Urothelium cell line (cell line): ENCODE measurements around the gene TMED6.
A peak's percentile ranks its signal among the peaks of the same experiment; 100 is the strongest.
"Not testable (repeated sequence)": the region's sequence is repeated elsewhere in the genome, so short reads cannot be mapped to it uniquely, and the experiment has no call there.

Experiments used
- DNase-seq: peaks from one replicate; pipeline ENCODE4 v3.0.0; 2011; ENCODE audit warnings: low spot score, mixed read lengths
- FAIRE-seq: peaks from 2 replicates; lab custom pipeline; 2011; peaks lifted over from hg19 to GRCh38; lab: Jason Lieb, UNC

TMED6 gene

GRCh38 chr16:69363281-69363717, 11.7 kb upstream of the TMED6 start:
- DNase-seq (no peak), FAIRE-seq (no peak)

GRCh38 chr16:69360070-69360469, 8.5 kb upstream of the TMED6 start:
- DNase-seq, FAIRE-seq: not testable (repeated sequence)

GRCh38 chr16:69350536-69351133, 951 bp downstream of the TMED6 start:
- no peak for DNase-seq
- FAIRE-seq = no peak

- DNase-seq = no peak
- FAIRE-seq = no peak
Observed at GRCh38 chr16:69349536-69349935, 2.0 kb downstream of the TMED6 start.

GRCh38 chr16:69348222-69348621, 3.4 kb downstream of the TMED6 start:
- FAIRE-seq (no peak), DNase-seq (no peak)

- DNase-seq (no peak), FAIRE-seq (no peak)
Observed at GRCh38 chr16:69346683-69347082, 4.9 kb downstream of the TMED6 start.

- FAIRE-seq = no peak
Observed at GRCh38 chr16:69345923-69346322, 5.7 kb downstream of the TMED6 start.

GRCh38 chr16:69344171-69344570, 7.4 kb downstream of the TMED6 start:
- DNase-seq (no peak), FAIRE-seq (no peak)

More at GRCh38 chr16:69345923-69346322, 5.7 kb downstream of the TMED6 start:
- DNase-seq = no peak

- no peak for DNase-seq
- FAIRE-seq = no peak
Observed at GRCh38 chr16:69340095-69340644, 11.4 kb downstream of the TMED6 start.

GRCh38 chr16:69339289-69340094, 12.1 kb downstream of the TMED6 start, which contains the start of the genes COG8 and NIP7:
Gene COG8, minus strand, starts transcription at chr16:69339564. Its CDS starts 12 bp downstream, at chr16:69339552.
Gene NIP7, plus strand, starts transcription at chr16:69339772. Its CDS starts 58 bp downstream, at chr16:69339830.
- DNase-seq = peak; percentile 96
- FAIRE-seq = no peak

- FAIRE-seq = no peak
- DNase-seq = no peak
Observed at GRCh38 chr16:69338557-69339288, 12.9 kb downstream of the TMED6 start.

GRCh38 chr16:69334696-69335095, 16.9 kb downstream of the TMED6 start:
- DNase-seq (no peak), FAIRE-seq (no peak)

GRCh38 chr16:69330286-69331109, 21.1 kb downstream of the TMED6 start, which contains the start of gene PDF:
Gene PDF, minus strand, starts transcription at chr16:69330588. Its CDS starts 18 bp downstream, at chr16:69330570.
- peak; percentile 97 for DNase-seq
- FAIRE-seq = peak; percentile 72

- DNase-seq = peak; percentile 52
- FAIRE-seq = no peak
Observed at GRCh38 chr16:69329369-69330285, 22.0 kb downstream of the TMED6 start.

GRCh38 chr16:69328854-69329316, 22.7 kb downstream of the TMED6 start:
- FAIRE-seq (no peak), DNase-seq (no peak)

- FAIRE-seq = no peak
- DNase-seq = no peak
Observed at GRCh38 chr16:69327585-69328310, 23.8 kb downstream of the TMED6 start.

- FAIRE-seq (no peak), DNase-seq (no peak)
Observed at GRCh38 chr16:69326172-69326873, 25.3 kb downstream of the TMED6 start.

GRCh38 chr16:69325784-69326171, 25.8 kb downstream of the TMED6 start:
- DNase-seq (no peak), FAIRE-seq (no peak)
